ENCODE results near the gene OR14J1.
"Not testable (repeated sequence)": the region's sequence is repeated elsewhere in the genome, so short reads cannot be mapped to it uniquely, and the experiment has no call there.

OR14J1 gene, protein sequence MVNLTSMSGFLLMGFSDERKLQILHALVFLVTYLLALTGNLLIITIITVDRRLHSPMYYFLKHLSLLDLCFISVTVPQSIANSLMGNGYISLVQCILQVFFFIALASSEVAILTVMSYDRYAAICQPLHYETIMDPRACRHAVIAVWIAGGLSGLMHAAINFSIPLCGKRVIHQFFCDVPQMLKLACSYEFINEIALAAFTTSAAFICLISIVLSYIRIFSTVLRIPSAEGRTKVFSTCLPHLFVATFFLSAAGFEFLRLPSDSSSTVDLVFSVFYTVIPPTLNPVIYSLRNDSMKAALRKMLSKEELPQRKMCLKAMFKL

DNA sequence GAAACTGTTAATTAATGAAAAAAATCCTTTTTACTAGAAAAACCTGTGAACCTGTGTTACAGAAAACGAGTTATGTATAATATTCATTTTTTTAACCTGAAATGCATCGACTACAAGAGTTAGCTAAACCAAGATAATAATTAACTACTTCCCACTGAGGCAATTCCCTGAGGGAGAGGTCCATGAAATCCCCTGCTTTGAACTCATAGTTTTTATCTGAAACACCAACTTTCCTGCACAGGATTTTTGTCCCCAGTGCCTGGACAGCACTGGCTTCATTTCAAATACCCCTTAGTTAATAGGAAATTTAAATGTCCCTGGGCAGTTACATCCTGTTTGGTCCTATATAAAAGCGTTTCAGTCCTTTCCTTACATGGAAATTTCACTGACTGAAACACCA, at the start of gene OR14J1:
Gene OR14J1 (plus strand): TSS at position 386 of the 400 bp plus-strand sequence. CDS start 4,989 bp downstream, outside the sequence.
- DNase-seq, result no peak

DNA sequence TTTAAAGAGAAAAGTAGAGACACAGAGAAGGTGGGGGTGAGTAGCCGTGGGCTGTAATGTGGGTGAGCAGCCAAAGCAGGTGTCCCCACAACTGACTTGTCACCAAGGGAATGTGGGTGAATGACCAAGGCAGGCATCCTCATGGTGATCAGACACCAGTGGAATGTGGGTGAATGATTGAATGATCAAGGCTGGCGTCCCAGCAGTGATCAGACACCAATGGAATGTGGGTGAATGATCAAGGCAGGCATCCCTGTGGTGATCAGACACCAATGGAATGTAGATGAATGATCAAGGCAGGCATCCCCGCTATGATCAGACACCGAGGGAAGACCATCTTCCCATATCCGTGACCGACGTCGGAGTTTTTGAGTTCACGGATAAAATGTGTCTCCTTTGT, 49.8 kb upstream of the OR14J1 start:
- no peak for DNase-seq

DNA sequence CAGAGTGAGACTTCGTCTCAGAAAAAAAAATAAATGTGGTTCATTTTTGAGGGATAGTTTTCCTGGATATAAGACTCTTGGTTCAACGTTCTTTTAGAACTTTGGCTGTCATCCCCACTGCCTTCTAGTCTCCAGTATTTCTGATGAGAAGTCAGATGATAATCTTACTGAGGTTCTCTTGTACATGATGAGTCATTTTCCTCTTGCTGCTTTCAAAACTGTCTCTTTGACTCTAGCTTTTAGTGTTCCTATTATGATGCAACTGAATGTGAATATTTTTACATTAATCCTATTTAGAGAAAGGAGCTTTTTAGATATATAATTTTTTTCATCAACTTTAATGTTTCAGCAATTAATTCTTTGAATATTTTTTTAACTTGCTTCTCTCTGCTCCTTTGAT, 46.0 kb upstream of the OR14J1 start:
- no peak for DNase-seq

DNA sequence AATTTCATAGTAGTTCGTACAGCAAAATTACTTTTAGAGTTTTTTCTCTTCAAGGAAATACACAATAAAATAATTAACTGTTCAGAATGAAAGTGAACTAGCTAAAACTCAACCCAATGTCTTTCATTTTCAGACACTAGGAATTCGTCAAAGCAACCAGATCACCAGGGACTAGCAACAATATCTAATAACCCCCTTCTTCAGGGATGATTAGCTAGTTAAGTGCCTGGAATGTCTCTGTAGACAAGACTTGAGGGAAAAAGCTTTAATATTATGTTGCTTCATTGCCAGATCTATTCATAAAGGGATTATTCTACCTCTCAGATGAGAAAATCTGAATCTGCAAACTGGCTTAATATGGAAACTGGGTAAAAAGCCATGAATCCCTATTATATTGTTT, 41.8 kb upstream of the OR14J1 start:
- DNase-seq, result no peak

DNA sequence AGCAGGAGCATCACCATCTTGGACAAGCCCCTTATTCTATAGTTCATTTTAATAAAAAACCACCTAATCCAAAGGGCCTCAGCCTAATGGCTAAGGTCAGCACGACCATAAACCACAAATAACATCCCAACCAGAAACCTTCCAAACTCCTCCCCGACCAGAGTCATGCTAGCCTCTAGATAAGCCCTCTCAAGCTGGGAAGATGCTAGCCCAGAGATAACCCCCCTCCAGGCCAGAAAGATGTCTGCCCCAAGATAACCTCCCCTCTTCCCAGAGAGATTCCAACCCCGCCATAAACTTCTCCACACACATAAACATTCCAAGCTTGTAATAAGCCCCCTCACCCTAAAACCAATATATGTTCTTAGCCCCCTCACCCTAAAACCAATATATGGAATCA, 38.5 kb upstream of the OR14J1 start:
- DNase-seq, result no peak

DNA sequence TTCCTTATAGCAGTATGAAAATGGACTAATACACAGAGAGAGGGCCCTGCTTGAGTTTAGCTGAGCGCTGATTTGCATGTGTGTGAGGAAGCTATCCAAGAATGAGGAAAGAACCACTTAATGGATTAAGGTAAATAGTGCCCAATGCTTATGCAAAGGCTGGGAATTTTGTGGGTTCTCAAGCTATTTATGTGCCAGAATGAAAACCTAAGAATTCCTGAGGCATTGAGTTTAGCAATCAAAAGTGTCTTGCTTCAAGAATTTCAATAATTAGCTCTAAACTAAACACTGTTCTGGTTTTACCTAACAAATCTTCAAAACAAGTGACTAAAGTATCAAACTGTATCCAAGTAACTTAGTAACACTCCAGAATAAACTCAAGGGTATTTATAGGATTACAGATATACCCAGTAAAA, 7.0 kb upstream of the OR14J1 start:
- no peak for DNase-seq

DNA sequence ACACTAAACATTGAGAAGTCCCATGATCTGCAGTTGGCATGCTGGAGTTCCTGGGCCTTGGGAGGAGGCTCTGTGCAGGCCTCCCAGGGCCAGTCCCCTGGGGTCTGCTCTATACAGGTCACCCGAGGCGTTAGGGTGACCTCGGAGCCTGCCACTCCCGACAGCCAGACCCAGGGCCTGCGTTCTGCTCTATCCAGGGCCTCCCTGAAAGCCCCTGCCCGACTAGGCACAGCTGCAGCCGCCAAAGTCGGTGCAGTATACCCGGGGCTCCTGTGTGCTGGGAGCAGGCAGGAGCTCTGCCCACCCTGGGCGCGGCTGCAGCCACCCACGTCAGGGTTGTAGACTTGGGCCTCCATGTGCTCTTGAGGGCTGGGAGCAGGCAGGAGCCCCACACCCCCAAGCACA, 6.3 kb upstream of the OR14J1 start:
- no peak for DNase-seq

GRCh38 chr6:29295623-29296022, 5.9 kb upstream of the OR14J1 start:
- DNase-seq, result no peak

DNA sequence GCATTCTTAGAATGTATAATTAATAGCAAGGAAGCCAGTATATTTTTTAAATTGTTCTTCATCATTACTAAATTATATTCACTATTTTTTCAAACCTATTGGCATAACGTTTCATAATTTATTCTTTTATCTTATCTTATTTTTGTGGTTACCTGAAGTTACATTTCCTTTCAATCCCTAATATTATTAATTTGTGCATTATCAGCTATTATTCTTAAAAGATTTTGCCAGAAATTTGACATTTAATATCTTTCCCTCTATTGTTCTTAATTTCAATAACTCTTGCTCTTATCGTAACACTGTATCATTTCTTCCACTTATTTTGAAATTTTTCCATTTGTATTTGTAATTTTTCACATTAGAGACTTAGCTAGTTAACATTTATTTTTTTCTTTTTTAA, 18.4 kb downstream of the OR14J1 start:
- DNase-seq, result no peak

DNA sequence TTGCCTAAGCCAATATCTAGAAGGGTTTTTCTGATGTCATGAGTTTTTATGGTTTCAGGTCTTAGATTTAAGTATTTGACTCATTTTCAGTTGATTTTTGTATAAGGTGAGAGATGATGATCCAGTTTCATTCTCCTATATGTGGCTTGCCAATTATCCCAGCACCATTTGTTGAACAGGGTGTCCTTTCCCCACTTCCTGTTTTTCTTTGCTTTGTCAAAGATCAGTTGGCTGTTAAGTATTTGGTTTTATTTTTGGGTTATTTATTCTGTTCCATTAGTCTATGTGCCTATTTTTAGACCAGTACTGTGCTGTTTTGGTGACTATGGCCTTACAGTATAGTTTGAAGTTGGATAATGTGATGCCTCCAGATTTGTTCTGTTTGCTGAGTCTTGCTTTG, 21.8 kb downstream of the OR14J1 start:
- not testable (repeated sequence) for DNase-seq

DNA sequence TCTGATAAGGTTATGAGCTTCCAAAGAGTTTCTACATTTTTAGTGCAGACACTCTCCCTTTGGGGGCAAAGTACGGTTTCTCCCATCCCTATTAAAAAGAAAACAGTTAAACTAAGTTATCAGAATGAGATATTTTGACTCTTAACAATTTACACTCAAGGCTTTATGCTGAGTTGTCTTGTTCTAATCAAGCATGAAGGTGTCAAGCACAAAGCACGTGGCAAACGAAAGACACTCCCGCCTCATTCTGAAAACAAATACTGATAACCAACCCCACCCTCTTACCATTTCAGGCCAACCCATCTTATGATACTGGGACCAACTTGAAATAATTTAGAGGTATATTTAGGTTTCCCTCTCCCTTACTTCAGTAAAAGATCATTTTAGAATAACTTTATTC, 24.3 kb downstream of the OR14J1 start:
- no peak for DNase-seq

DNA sequence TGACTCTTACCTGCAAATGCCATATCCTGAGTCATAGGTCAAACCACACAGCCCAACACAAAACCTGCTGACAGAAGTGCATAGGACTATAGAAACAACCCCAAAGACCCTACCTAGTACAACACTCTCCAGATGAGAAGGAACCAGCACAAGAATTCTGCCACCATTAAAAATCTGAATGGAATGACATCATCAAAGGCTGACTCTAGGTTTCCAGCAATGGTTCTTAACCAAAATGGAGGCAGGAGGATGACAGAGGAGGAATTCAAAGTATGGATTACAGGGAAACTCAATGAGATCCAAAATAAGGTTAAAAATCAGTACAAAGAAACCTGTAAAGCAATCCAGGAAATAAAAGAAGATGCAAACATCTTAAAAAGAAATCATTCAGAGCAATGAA, 31.2 kb downstream of the OR14J1 start:
- DNase-seq, result no peak

DNA sequence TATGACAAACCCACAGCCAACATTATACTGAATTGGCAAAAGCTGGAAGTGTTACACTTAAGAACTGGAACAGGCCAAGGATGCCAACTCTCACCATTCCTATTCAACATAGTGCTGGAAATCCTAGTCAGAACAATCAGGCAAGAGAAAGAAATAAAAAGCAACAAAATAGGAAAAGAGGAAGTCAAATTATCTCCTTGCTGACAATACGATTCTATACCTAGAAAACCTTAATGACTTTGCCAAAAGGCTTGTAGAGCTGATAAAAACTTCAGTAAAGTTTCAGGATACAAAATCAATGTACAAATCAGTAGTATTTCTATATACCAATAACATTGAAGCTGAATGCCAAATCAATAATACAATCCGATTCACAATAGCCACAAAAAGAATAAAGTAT, 34.8 kb downstream of the OR14J1 start:
- no peak for DNase-seq

DNA sequence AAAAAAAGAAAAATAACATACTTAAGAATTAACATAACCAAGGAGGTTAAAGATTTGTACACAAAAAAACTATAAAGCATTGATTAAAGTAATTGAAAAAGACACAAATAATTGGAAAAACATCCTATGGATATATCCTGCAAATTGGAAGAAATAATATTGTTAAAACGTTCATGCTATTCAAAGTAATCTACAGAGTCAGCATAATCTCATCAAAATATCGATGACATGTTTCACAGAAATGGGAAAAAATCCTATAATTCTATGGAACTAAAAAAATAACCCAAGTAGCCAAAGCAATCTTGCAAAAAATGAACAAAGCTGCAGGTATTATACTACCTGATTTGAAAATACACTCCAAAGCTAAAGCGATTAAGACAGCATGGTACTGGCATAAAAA, 43.9 kb downstream of the OR14J1 start:
- DNase-seq, result no peak

GRCh38 chr6:29349348-29349747, 47.8 kb downstream of the OR14J1 start:
- DNase-seq, result not testable (repeated sequence)

GRCh38 chr6:29354980-29355379, 53.5 kb downstream of the OR14J1 start:
- DNase-seq, result no peak

GRCh38 chr6:29355603-29356002, 54.1 kb downstream of the OR14J1 start:
- no peak for DNase-seq

Measured in activated CD8-positive, alpha-beta memory T cell treated with anti-CD3 and anti-CD28 coated beads, Interleukin-2, amount 50 U/mL, for 4 hours (primary cell).